ENCODE results near the gene SLC43A2. TPM values are rescaled to one million over a fixed set of nuclear protein-coding genes. Genes with fewer than 3 reads are reported as not detected.
"Not testable (repeated sequence)": the region's sequence is repeated elsewhere in the genome, so short reads cannot be mapped to it uniquely, and the experiment has no call there.

SLC43A2 gene
- total RNA-seq, 1 experiment from 2014 or later, result 5.6 TPM

GRCh38 chr17:1574697-1575471 lies 53.8 kb downstream of the SLC43A2 start:
- no peak for TF ChIP-seq CTCF (IDR thresholded peaks at IDR 0.05; ENCODE audit: unreplicated experiment)
- H3K27ac Mint-ChIP-seq (ENCODE audit: low read depth, unreplicated experiment), result no peak overlapping the region
- POLR2A ChIA-PET, result interaction anchor here (0.5 to 5.6 kb wide), 12 partner anchors 11 to 987 kb away, joined by 3 to 58 read pairs (median 4); partner anchors contain the start of genes INPP5K, PITPNA, RILP and SLC43A2
- H3K4me1 Mint-ChIP-seq (ENCODE audit: insufficient read depth, unreplicated experiment), result peaks cover 10% of the 10 kb centered on the region
- peaks cover 9% of the 10 kb centered on the region for H3K36me3 Mint-ChIP-seq (ENCODE audit: insufficient read depth, unreplicated experiment)
- BruUV-seq (replicated peaks), result no TSS peak
- CTCF ChIA-PET, result interaction anchor here (0.6 to 5.6 kb wide), 13 partner anchors 8 to 146 kb away, joined by 3 to 79 read pairs (median 6); partner anchors contain the start of genes PITPNA, RILP, SCARF1 and SLC43A2
- peak; percentile 25 for DNase-seq (ENCODE audit: unreplicated experiment)
- no peaks in the 10 kb centered on the region for H3K27me3 Mint-ChIP-seq (ENCODE audit: insufficient read depth, unreplicated experiment)
- no peaks in the 10 kb centered on the region for H3K9me3 Mint-ChIP-seq (ENCODE audit: unreplicated experiment)
- intact Hi-C loops (cut with micrococcal nuclease), result loop anchor here (1.0 to 10.0 kb wide), 3 partner anchors 55 to 292 kb away; partner anchors contain the start of gene TLCD2
- no peak overlapping the region for H3K4me3 Mint-ChIP-seq (ENCODE audit: unreplicated experiment)

- intact Hi-C loops (cut with micrococcal nuclease), result loop anchor here (1.0 to 10.0 kb wide), 3 partner anchors 56 to 293 kb away; partner anchors contain the start of gene TLCD2
- Mint-ChIP-seq H3K27ac (ENCODE audit: low read depth, unreplicated experiment) (no peak overlapping the region), H3K36me3 (ENCODE audit: insufficient read depth, unreplicated experiment) (peaks cover 9% of the 10 kb centered on the region), H3K4me1 (ENCODE audit: insufficient read depth, unreplicated experiment) (peaks cover 10% of the 10 kb centered on the region), H3K4me3 (ENCODE audit: unreplicated experiment) (no peak overlapping the region), H3K27me3 (ENCODE audit: insufficient read depth, unreplicated experiment) (no peaks in the 10 kb centered on the region), H3K9me3 (ENCODE audit: unreplicated experiment) (no peaks in the 10 kb centered on the region)
- DNase-seq (ENCODE audit: unreplicated experiment), result peak; percentile 87
- BruUV-seq (replicated peaks), result no TSS peak
- peak; percentile 97 for TF ChIP-seq CTCF (IDR thresholded peaks at IDR 0.05; ENCODE audit: unreplicated experiment)
- CTCF ChIA-PET, result interaction anchor here (0.6 to 5.6 kb wide), 25 partner anchors 8 to 296 kb away, joined by 3 to 79 read pairs (median 4); partner anchors contain the start of genes PITPNA, RILP, SCARF1 and SLC43A2
- POLR2A ChIA-PET, result interaction anchor here (0.5 to 5.6 kb wide), 12 partner anchors 10 to 988 kb away, joined by 3 to 58 read pairs (median 4); partner anchors contain the start of genes INPP5K, PITPNA, RILP and SLC43A2
These were observed 54.5 kb downstream of the SLC43A2 start for GRCh38 chr17:1573932-1574696.

GRCh38 chr17:1572646-1573045 lies 56.0 kb downstream of the SLC43A2 start:
- H3K4me1 Mint-ChIP-seq (ENCODE audit: insufficient read depth, unreplicated experiment); BruUV-seq (replicated peaks); H3K27ac Mint-ChIP-seq (ENCODE audit: low read depth, unreplicated experiment); DNase-seq (ENCODE audit: unreplicated experiment); H3K27me3 Mint-ChIP-seq (ENCODE audit: insufficient read depth, unreplicated experiment); H3K9me3 Mint-ChIP-seq (ENCODE audit: unreplicated experiment); H3K36me3 Mint-ChIP-seq (ENCODE audit: insufficient read depth, unreplicated experiment); H3K4me3 Mint-ChIP-seq (ENCODE audit: unreplicated experiment): not testable (repeated sequence)
- ChIA-PET CTCF (interaction anchor here (0.7 to 5.6 kb wide), 5 partner anchors 10 to 77 kb away, joined by 3 to 79 read pairs (median 5); partner anchors contain the start of genes PITPNA, RILP and SLC43A2), POLR2A (interaction anchor here (0.6 to 2.8 kb wide), 2 partner anchors 44 to 77 kb away, joined by 4 to 30 read pairs; partner anchors contain the start of gene RILP)
- intact Hi-C loops (cut with micrococcal nuclease), result loop anchor here (5.0 to 10.0 kb wide), 2 partner anchors 142 to 295 kb away; partner anchors contain the start of gene TLCD2

- Mint-ChIP-seq H3K27me3 (ENCODE audit: insufficient read depth, unreplicated experiment) (no peaks in the 10 kb centered on the region), H3K4me1 (ENCODE audit: insufficient read depth, unreplicated experiment) (no peaks in the 10 kb centered on the region), H3K27ac (ENCODE audit: low read depth, unreplicated experiment) (no peak overlapping the region), H3K4me3 (ENCODE audit: unreplicated experiment) (no peak overlapping the region), H3K9me3 (ENCODE audit: unreplicated experiment) (no peaks in the 10 kb centered on the region), H3K36me3 (ENCODE audit: insufficient read depth, unreplicated experiment) (no peaks in the 10 kb centered on the region)
- POLR2A ChIA-PET, result no interaction called here
- no peak for DNase-seq (ENCODE audit: unreplicated experiment)
- TF ChIP-seq CTCF (IDR thresholded peaks at IDR 0.05; ENCODE audit: unreplicated experiment), result no peak
- CTCF ChIA-PET, result interaction anchor here (0.7 to 1.0 kb wide), 2 partner anchors 51 to 145 kb away, joined by 3 to 4 read pairs; no protein-coding TSS in a partner anchor
- intact Hi-C loops (cut with micrococcal nuclease), result loop anchor here (5.0 to 10.0 kb wide), 2 partner anchors 143 to 296 kb away; partner anchors contain the start of gene TLCD2
- no TSS peak for BruUV-seq (replicated peaks)
These were observed 57.3 kb downstream of the SLC43A2 start for GRCh38 chr17:1571341-1571704.
